Measurements from ENCODE around the gene MAG.

DNA sequence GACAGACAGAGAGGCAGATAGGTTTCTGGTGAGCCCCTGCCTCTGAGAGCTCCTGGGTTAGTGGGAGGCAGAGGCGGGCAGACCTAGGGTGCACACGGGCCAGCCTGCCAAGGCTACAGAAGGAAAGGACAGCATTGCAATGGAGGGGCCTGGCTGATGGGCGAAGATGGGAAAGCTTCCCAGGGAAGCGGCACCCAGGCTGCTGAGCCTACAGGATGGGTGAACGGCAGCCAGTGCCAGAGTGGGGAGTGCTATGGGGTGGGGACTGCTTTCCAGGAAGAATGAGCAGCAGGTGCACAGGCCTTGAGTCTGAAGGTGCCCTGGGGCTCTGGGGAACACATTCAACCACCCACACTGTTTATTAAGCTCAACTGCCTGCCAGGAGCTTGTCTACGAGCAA, 702 bp upstream of the MAG start:
- TF ChIP-seq, protein P1, sequence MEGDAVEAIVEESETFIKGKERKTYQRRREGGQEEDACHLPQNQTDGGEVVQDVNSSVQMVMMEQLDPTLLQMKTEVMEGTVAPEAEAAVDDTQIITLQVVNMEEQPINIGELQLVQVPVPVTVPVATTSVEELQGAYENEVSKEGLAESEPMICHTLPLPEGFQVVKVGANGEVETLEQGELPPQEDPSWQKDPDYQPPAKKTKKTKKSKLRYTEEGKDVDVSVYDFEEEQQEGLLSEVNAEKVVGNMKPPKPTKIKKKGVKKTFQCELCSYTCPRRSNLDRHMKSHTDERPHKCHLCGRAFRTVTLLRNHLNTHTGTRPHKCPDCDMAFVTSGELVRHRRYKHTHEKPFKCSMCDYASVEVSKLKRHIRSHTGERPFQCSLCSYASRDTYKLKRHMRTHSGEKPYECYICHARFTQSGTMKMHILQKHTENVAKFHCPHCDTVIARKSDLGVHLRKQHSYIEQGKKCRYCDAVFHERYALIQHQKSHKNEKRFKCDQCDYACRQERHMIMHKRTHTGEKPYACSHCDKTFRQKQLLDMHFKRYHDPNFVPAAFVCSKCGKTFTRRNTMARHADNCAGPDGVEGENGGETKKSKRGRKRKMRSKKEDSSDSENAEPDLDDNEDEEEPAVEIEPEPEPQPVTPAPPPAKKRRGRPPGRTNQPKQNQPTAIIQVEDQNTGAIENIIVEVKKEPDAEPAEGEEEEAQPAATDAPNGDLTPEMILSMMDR (conservative IDR thresholded peaks at IDR 0.05; ENCODE audit: low read length), result no peak
- TF ChIP-seq EZH2phosphoT487 (IDR thresholded peaks at IDR 0.05; ENCODE audit: borderline replicate concordance), result no peak
